Measurements from ENCODE around the gene PXK. TPM values are rescaled to one million over a fixed set of nuclear protein-coding genes. Genes with fewer than 3 reads are reported as not detected.

The PXK gene
- total RNA-seq, 1 donor from 2014 or later, result 18.8 TPM

- Mint-ChIP-seq H3K27ac (ENCODE audit: unreplicated experiment) (no peak overlapping the region), H3K4me1 (ENCODE audit: unreplicated experiment) (peaks cover 6% of the 10 kb centered on the region), H3K4me3 (ENCODE audit: unreplicated experiment) (no peak overlapping the region), H3K36me3 (ENCODE audit: low read depth, unreplicated experiment) (peaks cover 5% of the 10 kb centered on the region), H3K27me3 (ENCODE audit: unreplicated experiment) (peaks cover 2% of the 10 kb centered on the region), H3K9me3 (ENCODE audit: unreplicated experiment) (no peaks in the 10 kb centered on the region)
- no peak for DNase-seq (ENCODE audit: low spot score)
- no peak for TF ChIP-seq CTCF (IDR thresholded peaks at IDR 0.05; ENCODE audit: unreplicated experiment)
Measured at GRCh38 chr3:58298190-58298589, 34.5 kb upstream of the PXK start.

- no peak for TF ChIP-seq CTCF (IDR thresholded peaks at IDR 0.05; ENCODE audit: unreplicated experiment)
- Mint-ChIP-seq H3K4me1 (ENCODE audit: unreplicated experiment) (peaks cover 6% of the 10 kb centered on the region), H3K27me3 (ENCODE audit: unreplicated experiment) (peaks cover 2% of the 10 kb centered on the region), H3K4me3 (ENCODE audit: unreplicated experiment) (no peak overlapping the region), H3K9me3 (ENCODE audit: unreplicated experiment) (no peaks in the 10 kb centered on the region), H3K36me3 (ENCODE audit: low read depth, unreplicated experiment) (no peaks in the 10 kb centered on the region), H3K27ac (ENCODE audit: unreplicated experiment) (no peak overlapping the region)
- DNase-seq (ENCODE audit: low spot score), result no peak
Measured at GRCh38 chr3:58299075-58299474, 33.6 kb upstream of the PXK start.

GRCh38 chr3:58299839-58300516 is 32.7 kb upstream of the PXK start:
- TF ChIP-seq CTCF (IDR thresholded peaks at IDR 0.05; ENCODE audit: unreplicated experiment), result peak; percentile 64
- DNase-seq (ENCODE audit: low spot score), result no peak
- Mint-ChIP-seq H3K4me3 (ENCODE audit: unreplicated experiment) (no peak overlapping the region), H3K9me3 (ENCODE audit: unreplicated experiment) (no peaks in the 10 kb centered on the region), H3K4me1 (ENCODE audit: unreplicated experiment) (peaks cover 6% of the 10 kb centered on the region), H3K36me3 (ENCODE audit: low read depth, unreplicated experiment) (no peaks in the 10 kb centered on the region), H3K27ac (ENCODE audit: unreplicated experiment) (no peak overlapping the region), H3K27me3 (ENCODE audit: unreplicated experiment) (peaks cover 3% of the 10 kb centered on the region)

- Mint-ChIP-seq H3K9me3 (ENCODE audit: unreplicated experiment) (no peaks in the 10 kb centered on the region), H3K27ac (ENCODE audit: unreplicated experiment) (peak within 1 kb of the TSS; percentile 99), H3K4me1 (ENCODE audit: unreplicated experiment) (peaks cover 13% of the 10 kb centered on the region), H3K27me3 (ENCODE audit: unreplicated experiment) (peaks cover 8% of the 10 kb centered on the region), H3K36me3 (ENCODE audit: low read depth, unreplicated experiment) (peaks cover 12% of the 10 kb centered on the region), H3K4me3 (ENCODE audit: unreplicated experiment) (peak within 1 kb of the TSS; percentile 96)
- TF ChIP-seq CTCF (IDR thresholded peaks at IDR 0.05; ENCODE audit: unreplicated experiment), result peak; percentile 93
- DNase-seq (ENCODE audit: low spot score), result peak; percentile 98
Measured at GRCh38 chr3:58305882-58306711, 26.6 kb upstream of the PXK start, which contains the start of the genes HTD2 and RPP14. HTD2 (plus strand) TSS chr3:58306520; CDS start chr3:58317614, 11,094 bp downstream. RPP14 (plus strand) TSS chr3:58306245; CDS start chr3:58310330, 4,085 bp downstream.

Measured in endothelial cell (in vitro differentiated cells).